H1 (cell line): ENCODE measurements around the gene RPN2. TPM values are rescaled to one million over a fixed set of nuclear protein-coding genes. Genes with fewer than 3 reads are reported as not detected.

Source experiments
- CTCF ChIA-PET: fragments of 300-600 bp; sonication (Branson Sonifier 250); formaldehyde crosslinking; loops from one replicate; lab custom pipeline; 2021; ENCODE audit not compliant: partially characterized antibody; lab: Charles Lee
- POLR2A ChIA-PET: fragments of 300-600 bp; sonication (Branson Sonifier 250); formaldehyde crosslinking; loops from one replicate; lab custom pipeline; 2021; ENCODE audit warnings: inconsistent platforms; ENCODE audit not compliant: partially characterized antibody; lab: Charles Lee
- DNase-seq, 2 experiments: peaks; one replicate each; pipeline versions ENCODE4 v3.0.0 to v3.0.0-alpha.2; 2010 to 2022; ENCODE audit warnings: low spot score in 2 of 2, low read depth in 1 of 2, mixed read lengths in 1 of 2
- FAIRE-seq: peaks from 2 replicates; lab custom pipeline; 2011; peaks lifted over from hg19 to GRCh38; lab: Jason Lieb, UNC
- H2AFZ ChIP-seq: 2 replicates; pipeline ENCODE4 v1.8.1; 2012; ENCODE audit warnings: low read length, inconsistent platforms
- H2AK5ac ChIP-seq: 2 replicates; pipeline ENCODE4 v1.6.1; 2013; ENCODE audit warnings: low read depth, low read length
- H2BK120ac ChIP-seq: replicated peaks from 2 replicates; pipeline ENCODE3; 2013; ENCODE audit warnings: low read depth, low read length, inconsistent platforms
- H2BK12ac ChIP-seq: 2 replicates; pipeline ENCODE4 v1.6.1; 2013; ENCODE audit warnings: low read depth, low read length
- H2BK15ac ChIP-seq: 2 replicates; pipeline ENCODE4 v1.6.1; 2013; ENCODE audit warnings: low read length
- H2BK20ac ChIP-seq: 2 replicates; pipeline ENCODE4 v1.6.1; 2013; ENCODE audit warnings: low read length
- H2BK5ac ChIP-seq: 2 replicates; pipeline ENCODE4 v1.6.1; 2013; ENCODE audit warnings: low read depth, low read length
- H3K14ac ChIP-seq: 2 replicates; pipeline ENCODE4 v1.6.1; 2013; ENCODE audit warnings: inconsistent platforms; ENCODE audit not compliant: insufficient read length
- H3K18ac ChIP-seq: 2 replicates; pipeline ENCODE4 v1.6.1; 2013; ENCODE audit warnings: low read length; ENCODE audit errors: extremely low read depth
- H3K23ac ChIP-seq: 2 replicates; pipeline ENCODE4 v1.6.1; 2013; ENCODE audit warnings: inconsistent platforms; ENCODE audit not compliant: insufficient read length
- H3K23me2 ChIP-seq: 2 replicates; pipeline ENCODE4 v1.6.1; 2013; ENCODE audit warnings: low read depth, low read length
- H3K27ac ChIP-seq: 2 replicates; pipeline ENCODE4 v1.6.1; 2011; ENCODE audit warnings: low read depth, low read length, inconsistent platforms
- H3K27me3 ChIP-seq, 4 experiments: replicated peaks in 1 of 4; 1 replicate in 1 of 4; 2 replicates in 3 of 4; pipeline versions ENCODE4 v1.6.1 to v1.8.1; 2011 to 2013; ENCODE audit warnings: low read length in 3 of 4, mild to moderate bottlenecking in 3 of 4, inconsistent platforms in 2 of 4, mixed read lengths in 2 of 4, moderate library complexity in 1 of 4; ENCODE audit not compliant: control insufficient read depth in 3 of 4, insufficient read depth in 3 of 4; ENCODE audit errors: extremely low read depth in 1 of 4
- H3K36me3 ChIP-seq, 4 experiments: 2 replicates each; pipeline versions ENCODE4 v1.6.1 to v1.8.1; 2011 to 2013; ENCODE audit warnings: mild to moderate bottlenecking in 4 of 4, low read length in 3 of 4, moderate library complexity in 2 of 4, control low read depth in 1 of 4, inconsistent platforms in 1 of 4; ENCODE audit not compliant: insufficient read depth in 4 of 4, control insufficient read depth in 2 of 4
- H3K4ac ChIP-seq: replicated peaks from 2 replicates; pipeline ENCODE3; 2013; ENCODE audit warnings: low read length, low read depth, mixed read lengths, inconsistent platforms; ENCODE audit not compliant: insufficient read length
- H3K4me1 ChIP-seq, 4 experiments: replicated peaks in 1 of 4; 1 replicate in 1 of 4; 2 replicates in 3 of 4; pipeline versions ENCODE4 v1.6.1 to v1.8.1; 2011 to 2013; ENCODE audit warnings: low read length in 3 of 4, inconsistent platforms in 2 of 4, mixed read lengths in 1 of 4; ENCODE audit not compliant: insufficient read depth in 4 of 4, control insufficient read depth in 3 of 4
- H3K4me2 ChIP-seq, 2 experiments: 2 replicates each; pipeline versions ENCODE4 v1.6.1 to v1.8.1; 2011 to 2013; ENCODE audit warnings: low read depth in 2 of 2, low read length in 2 of 2, control low read depth in 1 of 2, inconsistent platforms in 1 of 2, mild to moderate bottlenecking in 1 of 2; ENCODE audit not compliant: insufficient read depth in 1 of 2
- H3K4me3 ChIP-seq, 4 experiments: fragments of 200-600, 300-600 bp in 1 of 4; sonication (generic), shearing (Covaris generic), sonication (Bioruptor Twin) in 1 of 4; 2 replicates each; pipeline versions ENCODE4 v1.5.1 to v1.8.1; 2011 to 2016; ENCODE audit warnings: low read length in 4 of 4, low read depth in 3 of 4, control low read depth in 2 of 4, inconsistent platforms in 2 of 4, mild to moderate bottlenecking in 2 of 4, mixed read lengths in 1 of 4, moderate library complexity in 1 of 4; ENCODE audit not compliant: insufficient read depth in 2 of 4; ENCODE audit errors: extremely low read depth in 1 of 4
- H3K56ac ChIP-seq: replicated peaks from 2 replicates; pipeline ENCODE3; 2013; ENCODE audit warnings: low read depth, mild to moderate bottlenecking, mixed read lengths, low read length, inconsistent platforms; ENCODE audit not compliant: insufficient read length
- H3K79me1 ChIP-seq: 2 replicates; pipeline ENCODE4 v1.6.1; 2013; ENCODE audit warnings: low read depth, low read length, control low read depth
- H3K79me2 ChIP-seq, 2 experiments: 2 replicates each; pipeline versions ENCODE4 v1.6.1 to v1.8.1; 2012 to 2013; ENCODE audit warnings: low read length in 2 of 2, mild to moderate bottlenecking in 2 of 2, inconsistent platforms in 1 of 2; ENCODE audit not compliant: insufficient read depth in 2 of 2, control insufficient read depth in 1 of 2
- H3K9ac ChIP-seq, 4 experiments: replicated peaks in 1 of 4; 1 replicate in 1 of 4; 2 replicates in 3 of 4; pipeline versions ENCODE4 v1.6.1 to v1.8.1; 2011 to 2013; ENCODE audit warnings: low read depth in 3 of 4, low read length in 3 of 4, control low read depth in 2 of 4, mild to moderate bottlenecking in 2 of 4, moderate library complexity in 2 of 4, inconsistent platforms in 1 of 4; ENCODE audit errors: extremely low read depth in 1 of 4
- H3K9me3 ChIP-seq, 2 experiments: 2 replicates each; pipeline versions ENCODE4 v1.6.1 to v1.8.1; 2012 to 2013; ENCODE audit warnings: mild to moderate bottlenecking in 2 of 2, moderate library complexity in 2 of 2, control low read depth in 1 of 2, inconsistent platforms in 1 of 2, low read depth in 1 of 2, low read length in 1 of 2, mixed read lengths in 1 of 2; ENCODE audit not compliant: insufficient read depth in 2 of 2
- H4K20me1 ChIP-seq, 2 experiments: replicated peaks in 1 of 2; 2 replicates each; pipeline versions ENCODE3 to v1.8.1; 2011 to 2013; ENCODE audit warnings: inconsistent platforms in 2 of 2, low read length in 2 of 2, mild to moderate bottlenecking in 1 of 2; ENCODE audit not compliant: insufficient read depth in 2 of 2, control insufficient read depth in 1 of 2
- H4K5ac ChIP-seq: 2 replicates; pipeline ENCODE4 v1.6.1; 2013; ENCODE audit warnings: low read length, low read depth, mixed read lengths, inconsistent platforms; ENCODE audit not compliant: insufficient read length
- H4K8ac ChIP-seq: 2 replicates; pipeline ENCODE4 v1.8.0; 2013; ENCODE audit warnings: mild to moderate bottlenecking, moderate library complexity, low read length, inconsistent platforms; ENCODE audit not compliant: insufficient read depth; ENCODE audit errors: extremely low read depth
- H4K91ac ChIP-seq: replicated peaks from 2 replicates; pipeline ENCODE3; 2013; ENCODE audit warnings: low read length, mixed read lengths, inconsistent platforms; ENCODE audit not compliant: insufficient read length
- BACH1 ChIP-seq: IDR thresholded peaks from 2 replicates; pipeline ENCODE4 v1.6.1; 2012; ENCODE audit warnings: low read length, improper control_type of control experiment
- CBX8 ChIP-seq: fragments of 300-800, 300-1000 bp; sonication (generic); IDR thresholded peaks from 2 replicates; pipeline ENCODE4 v1.7.1; 2016; ENCODE audit warnings: low read depth, low read length, borderline replicate concordance
- CHD1 ChIP-seq: IDR thresholded peaks from 2 replicates; pipeline ENCODE4 v1.6.1; 2012; ENCODE audit warnings: low read depth, low read length, improper control_type of control experiment
- CHD2 ChIP-seq: IDR thresholded peaks from 2 replicates; pipeline ENCODE4 v1.6.1; 2012; ENCODE audit warnings: low read length, improper control_type of control experiment
- CTBP2 ChIP-seq: IDR thresholded peaks from 2 replicates; pipeline ENCODE4 v1.7.0; 2011; ENCODE audit warnings: borderline replicate concordance, mild to moderate bottlenecking, moderate library complexity, mixed read lengths, low read length; ENCODE audit not compliant: insufficient read depth, insufficient read length
- HDAC6 ChIP-seq: IDR thresholded peaks from one replicate; pipeline ENCODE4 v1.7.1; 2012; ENCODE audit warnings: low read depth, mild to moderate bottlenecking, inconsistent platforms, low read length, moderate library complexity
- JUND ChIP-seq: IDR thresholded peaks from 2 replicates; pipeline ENCODE4 v1.6.1; 2011; ENCODE audit warnings: mild to moderate bottlenecking, improper control_type of control experiment, low read length
- KDM4A ChIP-seq: IDR thresholded peaks from one replicate; pipeline ENCODE4 v1.7.1; 2012; ENCODE audit warnings: low read depth, mild to moderate bottlenecking, moderate library complexity, low read length, inconsistent platforms; ENCODE audit not compliant: severe bottlenecking
- KDM5A ChIP-seq: fragments of 200-600 bp; IDR thresholded peaks from 2 replicates; pipeline ENCODE4 v1.7.1; 2012; ENCODE audit warnings: mild to moderate bottlenecking, low read length, inconsistent platforms, mixed read lengths
- MAFK ChIP-seq: IDR thresholded peaks from 2 replicates; pipeline ENCODE4 v1.6.1; 2012; ENCODE audit warnings: low read depth, mild to moderate bottlenecking, improper control_type of control experiment, low read length
- SAP30 ChIP-seq: fragments of 300-600 bp; sonication (generic); IDR thresholded peaks from 2 replicates; pipeline ENCODE4 v1.7.1; 2012; ENCODE audit warnings: low read length, moderate library complexity, mild to moderate bottlenecking, inconsistent platforms; ENCODE audit not compliant: insufficient read depth, insufficient replicate concordance
- TEAD4 ChIP-seq: IDR thresholded peaks from 2 replicates; pipeline ENCODE4 v1.6.1; 2012; ENCODE audit warnings: low read depth, low read length, inconsistent platforms, mixed read lengths
- ZNF274 ChIP-seq: IDR thresholded peaks from 2 replicates; pipeline ENCODE4 v1.7.0; 2012; ENCODE audit warnings: low read length, borderline replicate concordance; ENCODE audit errors: extremely low read depth
- WGBS, 2 experiments: shearing (Covaris generic) in 1 of 2; methylation state at CpG; one replicate each; pipeline versions ENCODE4 v1.1.6 to v1.1.7; 2013 to 2015; ENCODE audit warnings: low lambda C conversion rate in 2 of 2, mixed read lengths in 2 of 2, inconsistent platforms in 1 of 2, low coverage in 1 of 2, missing lambda C conversion rate in 1 of 2; ENCODE audit not compliant: insufficient replicate concordance in 2 of 2, insufficient coverage in 1 of 2, insufficient read length in 1 of 2; ENCODE audit errors: extremely low coverage in 1 of 2, missing lambda C conversion rate in 1 of 2; 5-methylcytosine and 5-hydroxymethylcytosine counted together
- polyA plus RNA-seq, 7 experiments: library from polyadenylated mRNA; depleted of rRNA in 3 of 7; stranded (reverse) in 5 of 7; unstranded in 2 of 7; fragments of >200 nt in 5 of 7; fragments of 200-250 nt in 2 of 7; gene quantifications; 1 replicate in 5 of 7; 2 replicates in 1 of 7; 4 replicates in 1 of 7; pipeline versions ENCODE4 v1.2.1 to v1.2.3, GENCODE V29; 2011 to 2013; ENCODE audit warnings: missing spikeins in 2 of 7, mixed read lengths in 2 of 7
- total RNA-seq: library from RNA; stranded (reverse); fragmentation: NEBNext Ultra II Directional; extraction: Animal tissue kit (Norgen Biotek cat#: 25700); gene quantifications from 2 replicates; pipeline ENCODE4 v1.2.1, GENCODE V29; 2021
- TF ChIP-seq, protein P1 (sequence below): IDR thresholded peaks from 2 replicates; pipeline ENCODE4 v1.6.1; 2012; ENCODE audit warnings: inconsistent platforms

The RPN2 gene
- total and polyA plus RNA-seq, 2 of the 8 experiments (the other 6 are each of a cell fraction or from before 2014, with no cell fraction given) = 236 to 379 TPM

DNA sequence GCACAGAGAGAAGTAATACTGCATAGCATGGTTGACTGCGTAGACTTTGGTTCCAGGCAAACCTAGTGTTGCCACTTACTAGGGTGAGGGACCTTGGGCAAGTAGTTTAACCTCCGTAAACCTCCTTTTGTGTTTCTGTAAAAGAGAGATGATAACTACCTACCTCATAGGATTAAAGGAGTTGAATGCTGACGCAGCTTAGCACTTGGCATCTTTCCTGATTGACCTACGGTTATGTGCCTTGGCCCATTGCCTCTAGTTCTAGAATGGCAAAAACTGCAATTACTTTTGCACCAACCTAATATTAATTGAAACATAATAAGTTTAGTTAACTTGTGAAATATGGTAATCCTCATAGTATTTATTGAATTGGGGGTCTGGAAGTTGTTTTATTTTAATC, 63.4 kb downstream of the RPN2 start:
- CTCF ChIA-PET = interaction anchor here (0.7 to 5.9 kb wide), 15 partner anchors 9 to 102 kb away, joined by 3 to 22 read pairs (median 6); no protein-coding TSS in a partner anchor
- Histone ChIP-seq H2BK120ac (no peak overlapping the region), H3K9ac (no peak overlapping the region), H4K20me1 (peaks cover 0 to 2% of the 10 kb centered on the region in 2 experiments), H2BK5ac (no peak overlapping the region), H4K8ac (no peak overlapping the region), H3K27me3 (no peaks in the 10 kb centered on the region), H3K79me1 (no peaks in the 10 kb centered on the region), H3K27ac (no peak overlapping the region), H2BK12ac (no peak overlapping the region), H3K56ac (no peak overlapping the region), H3K23me2 (no peaks in the 10 kb centered on the region), H3K4me3 (no peak overlapping the region), H4K5ac (no peak overlapping the region), H2BK15ac (no peak overlapping the region), H3K4me2 (no peak overlapping the region), H3K9me3 (no peaks in the 10 kb centered on the region), H4K91ac (no peak overlapping the region), H3K14ac (no peak overlapping the region), H3K18ac (no peak overlapping the region), H3K23ac (no peak overlapping the region), H3K36me3 (peaks cover 10 to 68% (median 48%) of the 10 kb centered on the region in 4 experiments; a peak in 7 of 8 replicates), H2AFZ (no peak overlapping the region), H3K4ac (no peak overlapping the region), H2AK5ac (no peak overlapping the region), H3K4me1 (peaks cover 8 to 15% (median 11%) of the 10 kb centered on the region in 4 experiments; a peak in 6 of 7 replicates), H2BK20ac (no peak overlapping the region), H3K79me2 (no peaks in the 10 kb centered on the region)
- POLR2A ChIA-PET = interaction anchor here (1.5 to 1.9 kb wide), 4 partner anchors 10 to 47 kb away, joined by 3 to 10 read pairs (median 3); no protein-coding TSS in a partner anchor
- no peak for DNase-seq
- no peak for FAIRE-seq
- 95% methylated on average over 4 of the region's 4 CpGs; no CpG with 5 or more reads in 1 of the 2 experiments for WGBS, 2 experiments
- TF ChIP-seq CHD1 (no peak), CHD2 (no peak), JUND (no peak), ZNF274 (no peak), CBX8 (no peak), CTBP2 (no peak), KDM4A (no peak), TEAD4 (no peak), BACH1 (no peak), HDAC6 (no peak), KDM5A (no peak), MAFK (no peak), SAP30 (no peak)
- TF ChIP-seq, protein P1, sequence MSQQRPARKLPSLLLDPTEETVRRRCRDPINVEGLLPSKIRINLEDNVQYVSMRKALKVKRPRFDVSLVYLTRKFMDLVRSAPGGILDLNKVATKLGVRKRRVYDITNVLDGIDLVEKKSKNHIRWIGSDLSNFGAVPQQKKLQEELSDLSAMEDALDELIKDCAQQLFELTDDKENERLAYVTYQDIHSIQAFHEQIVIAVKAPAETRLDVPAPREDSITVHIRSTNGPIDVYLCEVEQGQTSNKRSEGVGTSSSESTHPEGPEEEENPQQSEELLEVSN = no peak
